K562 (cell line): ENCODE measurements around the gene ADD1. TPM values are rescaled to one million over a fixed set of nuclear protein-coding genes. Genes with fewer than 3 reads are reported as not detected.

Source experiments
- ARID4B ChIP-seq: sonication (generic); formaldehyde crosslinking; IDR thresholded peaks from 2 replicates; pipeline ENCODE4 v1.8.0; 2022; ENCODE audit warnings: mild to moderate bottlenecking, missing genetic modification reagents
- CC2D1A ChIP-seq: fragments of 450-650 bp; IDR thresholded peaks from 2 replicates; pipeline ENCODE4 v1.6.1; 2017; ENCODE audit warnings: mild to moderate bottlenecking
- E2F1 ChIP-seq: sonication (generic); formaldehyde crosslinking; IDR thresholded peaks from 2 replicates; pipeline ENCODE4 v1.8.1; 2023; ENCODE audit warnings: mild to moderate bottlenecking, missing genetic modification reagents, moderate library complexity
- ESRRB ChIP-seq: fragments of 250-450 bp; sonication (Bioruptor Pico); IDR thresholded peaks from 2 replicates; pipeline ENCODE4 v1.5.0; 2020; ENCODE audit warnings: mild to moderate bottlenecking, moderate library complexity, borderline replicate concordance
- FOXJ3 ChIP-seq: sonication (generic); formaldehyde crosslinking; IDR thresholded peaks from 2 replicates; pipeline ENCODE4 v1.4.0; 2020; ENCODE audit warnings: mild to moderate bottlenecking, missing genetic modification reagents
- HMBOX1 ChIP-seq: sonication (generic); IDR thresholded peaks from 2 replicates; pipeline ENCODE4 v1.6.1; 2016
- HMG20B ChIP-seq: fragments of 250-450 bp; sonication (Bioruptor Pico); IDR thresholded peaks from 2 replicates; pipeline ENCODE4 v1.5.0; 2021; ENCODE audit warnings: mild to moderate bottlenecking
- KDM5B ChIP-seq: fragments of 200-600 bp; sonication (generic); IDR thresholded peaks from 2 replicates; pipeline ENCODE4 v1.6.1; 2012; ENCODE audit warnings: low read depth, mild to moderate bottlenecking, moderate library complexity, low read length, control low read depth, inconsistent platforms; ENCODE audit not compliant: insufficient replicate concordance
- NRF1 ChIP-seq, 2 experiments: fragments of 450-650 bp; IDR thresholded peaks in 1 of 2; conservative IDR thresholded peaks in 1 of 2; 2 replicates each; pipeline ENCODE4 v1.6.1; 2014; ENCODE audit warnings: mild to moderate bottlenecking in 2 of 2
- POLR2G ChIP-seq: fragments of 200-400 bp; formaldehyde crosslinking; IDR thresholded peaks from 2 replicates; pipeline ENCODE4 v1.6.1; 2017; ENCODE audit warnings: low read depth, mild to moderate bottlenecking, antibody characterized with exemption, low read length, moderate library complexity
- SAFB2 ChIP-seq: fragments of 200-400 bp; formaldehyde crosslinking; IDR thresholded peaks from 2 replicates; pipeline ENCODE4 v1.6.1; 2018; ENCODE audit warnings: borderline replicate concordance, low read length, low read depth, moderate library complexity; ENCODE audit not compliant: severe bottlenecking
- SIRT6 ChIP-seq: IDR thresholded peaks from one replicate; pipeline ENCODE4 v1.6.1; 2012; ENCODE audit warnings: low read depth, mild to moderate bottlenecking, control low read depth, inconsistent platforms, low read length, moderate library complexity
- SRSF3 ChIP-seq: fragments of 200-400 bp; formaldehyde crosslinking; IDR thresholded peaks from 2 replicates; pipeline ENCODE4 v1.6.1; 2016; ENCODE audit warnings: mild to moderate bottlenecking, low read length, moderate library complexity; ENCODE audit not compliant: insufficient read depth
- SUPT5H ChIP-seq: fragments of 450-650 bp; IDR thresholded peaks from 2 replicates; pipeline ENCODE4 v1.6.1; 2016
- ZEB2 ChIP-seq: fragments of 450-650 bp; IDR thresholded peaks from 2 replicates; pipeline ENCODE4 v1.6.1; 2016
- ZFP1 ChIP-seq: fragments of 450-650 bp; formaldehyde crosslinking; IDR thresholded peaks from 2 replicates; pipeline ENCODE4 v1.4.0; 2020; ENCODE audit warnings: mild to moderate bottlenecking, mixed read lengths
- ZKSCAN3 ChIP-seq: fragments of 250-450 bp; sonication (Bioruptor Pico); IDR thresholded peaks from 2 replicates; pipeline ENCODE4 v1.4.0; 2020
- ZNF644 ChIP-seq: fragments of 200-800 bp; sonication (Bioruptor generic); IDR thresholded peaks from 2 replicates; pipeline ENCODE4 v1.6.1; 2016; ENCODE audit warnings: low read depth, missing genetic modification characterization, missing compliant biosample characterization
- ZNF717 ChIP-seq: fragments of 250-450 bp; sonication (Bioruptor Pico); IDR thresholded peaks from 2 replicates; pipeline ENCODE4 v1.5.0; 2021
- ZNF778 ChIP-seq: fragments of 450-650 bp; formaldehyde crosslinking; IDR thresholded peaks from 2 replicates; pipeline ENCODE4 v1.4.0; 2020; ENCODE audit warnings: mild to moderate bottlenecking, moderate library complexity
- polyA plus RNA-seq, 8 experiments: library from polyadenylated mRNA; depleted of rRNA in 4 of 8; stranded (reverse) in 5 of 8; unstranded in 3 of 8; fragments of >200 nt; fragmentation: Nextera tagmentation in 2 of 8; fragmentation: Illumina TruSeq in 1 of 8; extraction: Ambion mirVana in 2 of 8; extraction: Trizol in 1 of 8; gene quantifications; 2 replicates each; pipeline versions ENCODE4 v1.2.1 to v1.2.3, GENCODE V29; 2011 to 2014; ENCODE audit warnings: inconsistent platforms in 1 of 8, missing spikeins in 1 of 8
- total RNA-seq, 7 experiments: library from RNA; depleted of rRNA in 6 of 7; stranded (reverse); fragments of >200 nt in 6 of 7; fragmentation: Illumina TruSeq in 2 of 7; extraction: Trizol in 2 of 7; gene quantifications; 2 replicates each; pipeline versions ENCODE4 v1.2.1 to v1.2.3, GENCODE V29; 2011 to 2021; ENCODE audit warnings: low replicate concordance in 1 of 7
- TF ChIP-seq, protein P1 (sequence below), 2 experiments: IDR thresholded peaks; 2 replicates each; pipeline ENCODE4 v1.6.1; 2011; ENCODE audit warnings: borderline replicate concordance in 1 of 2, control low read depth in 1 of 2, low read depth in 1 of 2, low read length in 1 of 2, mild to moderate bottlenecking in 1 of 2, mixed read lengths in 1 of 2, moderate library complexity in 1 of 2; ENCODE audit not compliant: insufficient read depth in 1 of 2, insufficient read length in 1 of 2, poor library complexity in 1 of 2, severe bottlenecking in 1 of 2; ENCODE audit errors: extremely low read depth in 1 of 2

The ADD1 gene
- total and polyA plus RNA-seq, 9 of the 15 experiments (the other 6 are each of a cell fraction or from before 2014, with no cell fraction given), result 17.5 to 153 (median 74.0) TPM

GRCh38 chr4:2798399-2799223, 45.0 kb upstream of the ADD1 start (continued):
- TF ChIP-seq E2F1 (no peak), SRSF3 (no peak), SAFB2 (no peak), SUPT5H (no peak), SIRT6 (no peak), NRF1 (conservative IDR thresholded peaks at IDR 0.05 in 1 of 2, IDR thresholded peaks at IDR 0.05 in 1 of 2) (no peak), ESRRB (no peak), ZFP1 (CRISPR knock-in tag) (no peak), ZNF644 (no peak), HMBOX1 (no peak), ZKSCAN3 (CRISPR knock-in tag) (no peak), FOXJ3 (CRISPR knock-in tag) (no peak), HMG20B (CRISPR knock-in tag) (no peak), ZNF778 (CRISPR knock-in tag) (no peak), CC2D1A (no peak), ARID4B (CRISPR knock-in tag) (no peak), KDM5B (no peak), POLR2G (peak; percentile 41; the same call in 1 of the 2 replicates), ZNF717 (no peak), ZEB2 (no peak)
- TF ChIP-seq, protein P1, sequence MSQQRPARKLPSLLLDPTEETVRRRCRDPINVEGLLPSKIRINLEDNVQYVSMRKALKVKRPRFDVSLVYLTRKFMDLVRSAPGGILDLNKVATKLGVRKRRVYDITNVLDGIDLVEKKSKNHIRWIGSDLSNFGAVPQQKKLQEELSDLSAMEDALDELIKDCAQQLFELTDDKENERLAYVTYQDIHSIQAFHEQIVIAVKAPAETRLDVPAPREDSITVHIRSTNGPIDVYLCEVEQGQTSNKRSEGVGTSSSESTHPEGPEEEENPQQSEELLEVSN (IDR thresholded peaks at IDR 0.05; ENCODE audit: borderline replicate concordance in 1 of 2, extremely low read depth in 1 of 2, insufficient read depth in 1 of 2, insufficient read length in 1 of 2, low read depth in 1 of 2, low read length in 1 of 2, poor library complexity in 1 of 2, severe bottlenecking in 1 of 2), result peak in 1 of 2 experiments; percentile 38
